Loucy (cell line): ENCODE results near the gene PDXK.

Source experiments
- EZH2phosphoT487 ChIP-seq: fragments of 200-600 bp; IDR thresholded peaks from 2 replicates; pipeline ENCODE4 v1.6.1; 2018; ENCODE audit warnings: antibody characterized with exemption, mild to moderate bottlenecking, moderate library complexity, borderline replicate concordance
- TF ChIP-seq, protein P1 (sequence below): fragments of 200-600 bp; sonication (generic); conservative IDR thresholded peaks from 2 replicates; pipeline ENCODE4 v1.5.1; 2014; ENCODE audit warnings: mild to moderate bottlenecking, antibody characterized with exemption, low read length

DNA sequence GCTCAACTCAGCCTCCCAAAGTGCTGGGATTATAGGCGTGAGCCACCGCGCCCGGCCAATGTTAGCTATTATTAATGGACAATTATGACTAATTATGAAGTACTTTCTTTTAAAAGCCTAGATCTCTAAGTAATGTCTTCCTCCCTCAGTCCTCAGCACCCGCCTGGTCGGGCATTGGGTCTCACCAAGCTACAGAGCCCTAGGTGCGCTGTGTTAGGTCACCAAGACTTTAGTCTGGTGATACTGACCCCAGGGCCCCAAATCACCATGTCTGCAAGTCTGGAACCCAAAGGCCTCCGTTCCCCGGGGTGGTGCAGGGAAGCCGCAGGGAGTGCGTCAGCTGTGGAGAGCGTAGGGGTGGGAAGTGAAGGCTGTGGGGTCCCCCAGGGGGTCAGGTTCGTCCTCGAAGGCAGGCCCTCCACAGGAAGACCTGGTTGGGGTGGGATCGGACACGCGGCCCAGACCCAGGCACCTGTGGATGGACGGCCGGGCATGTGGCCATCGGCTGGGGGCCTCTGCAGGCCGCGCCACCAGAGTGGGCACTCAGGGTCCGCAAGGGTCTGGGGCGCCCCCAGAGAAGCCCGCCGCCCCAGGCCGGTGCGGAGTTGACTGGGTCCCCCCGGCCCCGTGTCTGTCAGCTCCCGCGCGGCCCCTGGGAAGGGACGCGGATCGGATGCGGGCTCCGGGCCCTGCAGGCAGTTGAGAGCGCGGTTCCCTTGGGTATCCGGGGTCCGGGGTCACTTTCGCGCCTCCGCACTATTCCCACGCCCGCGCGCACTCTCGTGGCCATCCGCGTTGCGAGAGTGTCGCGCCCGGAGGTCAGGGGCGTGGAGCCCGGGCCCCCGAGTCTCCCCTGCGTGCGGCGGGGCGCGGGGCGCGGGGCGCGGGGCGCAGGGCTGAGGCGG lies 710 bp upstream of the PDXK start:
- TF ChIP-seq, protein P1, sequence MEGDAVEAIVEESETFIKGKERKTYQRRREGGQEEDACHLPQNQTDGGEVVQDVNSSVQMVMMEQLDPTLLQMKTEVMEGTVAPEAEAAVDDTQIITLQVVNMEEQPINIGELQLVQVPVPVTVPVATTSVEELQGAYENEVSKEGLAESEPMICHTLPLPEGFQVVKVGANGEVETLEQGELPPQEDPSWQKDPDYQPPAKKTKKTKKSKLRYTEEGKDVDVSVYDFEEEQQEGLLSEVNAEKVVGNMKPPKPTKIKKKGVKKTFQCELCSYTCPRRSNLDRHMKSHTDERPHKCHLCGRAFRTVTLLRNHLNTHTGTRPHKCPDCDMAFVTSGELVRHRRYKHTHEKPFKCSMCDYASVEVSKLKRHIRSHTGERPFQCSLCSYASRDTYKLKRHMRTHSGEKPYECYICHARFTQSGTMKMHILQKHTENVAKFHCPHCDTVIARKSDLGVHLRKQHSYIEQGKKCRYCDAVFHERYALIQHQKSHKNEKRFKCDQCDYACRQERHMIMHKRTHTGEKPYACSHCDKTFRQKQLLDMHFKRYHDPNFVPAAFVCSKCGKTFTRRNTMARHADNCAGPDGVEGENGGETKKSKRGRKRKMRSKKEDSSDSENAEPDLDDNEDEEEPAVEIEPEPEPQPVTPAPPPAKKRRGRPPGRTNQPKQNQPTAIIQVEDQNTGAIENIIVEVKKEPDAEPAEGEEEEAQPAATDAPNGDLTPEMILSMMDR, result no peak
- TF ChIP-seq EZH2phosphoT487, result no peak
